Measurements from ENCODE around the gene C6orf47.

The C6orf47 gene

GRCh38 chr6:31609519-31610406 is 50.8 kb downstream of the C6orf47 start:
- no peak for DNase-seq
